ENCODE results near the gene HNF1A. TPM values are rescaled to one million over a fixed set of nuclear protein-coding genes. Genes with fewer than 3 reads are reported as not detected.

HNF1A gene
- total and polyA plus RNA-seq, 9 of the 15 experiments (the other 6 are each of a cell fraction or from before 2014, with no cell fraction given): not detected

DNA sequence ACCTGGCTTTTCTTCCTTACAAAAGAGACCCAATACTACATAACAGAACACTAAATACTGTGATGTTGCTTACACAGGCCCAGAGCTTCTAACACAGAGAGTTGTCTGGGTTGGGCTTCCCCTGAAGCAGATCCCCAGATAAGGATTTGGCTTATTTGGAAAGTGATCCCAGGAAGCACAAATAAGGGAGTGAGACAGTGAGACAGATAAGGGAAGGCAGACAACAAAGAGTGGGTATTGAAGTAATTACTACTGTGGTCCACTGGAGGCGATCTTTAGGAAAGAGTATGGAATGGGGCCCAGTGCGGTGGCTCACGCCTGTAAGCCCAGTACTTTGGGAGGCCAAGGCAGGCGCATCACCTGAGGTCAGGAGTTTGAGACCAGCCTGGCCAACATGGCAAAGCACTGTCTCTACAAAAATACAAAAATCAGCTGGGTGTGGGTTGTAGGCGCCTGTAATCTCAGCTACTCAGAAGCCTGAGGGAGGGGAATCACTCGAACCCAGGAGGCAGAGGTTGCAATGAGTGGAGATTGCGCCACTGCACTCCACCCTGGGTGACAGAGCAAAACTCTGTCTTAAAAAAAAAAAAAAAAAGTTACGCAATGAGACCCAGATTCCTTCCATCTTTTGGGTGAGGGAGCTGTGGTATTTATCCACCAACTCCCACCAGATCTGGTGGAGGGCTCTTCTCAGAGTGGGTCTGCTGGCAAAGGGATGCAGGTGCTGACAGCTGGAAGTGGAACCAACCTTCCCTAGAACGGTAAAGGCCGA, 48.1 kb downstream of the HNF1A start (continued):
- TF ChIP-seq ZC3H4 (CRISPR knock-in tag; IDR thresholded peaks at IDR 0.05; ENCODE audit: borderline replicate concordance) (no peak), TBP (optimal IDR thresholded peaks at IDR 0.05; ENCODE audit: low read depth, low read length) (no peak), HDAC8 (tag; IDR thresholded peaks at IDR 0.05) (no peak), CTBP1 (IDR thresholded peaks at IDR 0.05; ENCODE audit: borderline replicate concordance) (peak; percentile 56; the same call in 1 of the 2 replicates), ZNF274 (IDR thresholded peaks at IDR 0.05; ENCODE audit: borderline replicate concordance, low read depth, low read length) (no peak), RNF2 (IDR thresholded peaks at IDR 0.05) (no peak), ZNF324 (CRISPR knock-in tag; IDR thresholded peaks at IDR 0.05) (no peak), CBFA2T2 (conservative IDR thresholded peaks at IDR 0.05) (no peak), CCNT2 (IDR thresholded peaks at IDR 0.05; ENCODE audit: borderline replicate concordance, extremely low read depth, insufficient read length, low read depth, low read length) (no peak), ZEB2 (IDR thresholded peaks at IDR 0.05) (no peak), MCM5 (IDR thresholded peaks at IDR 0.05; ENCODE audit: low read depth) (no peak), ZNF384 (IDR thresholded peaks at IDR 0.05; ENCODE audit: low read depth, low read length) (peak; percentile 70), ETV5 (CRISPR knock-in tag; IDR thresholded peaks at IDR 0.05; ENCODE audit: low read depth) (no peak), TFAM (CRISPR knock-in tag; conservative IDR thresholded peaks at IDR 0.05) (no peak), SMAD3 (CRISPR knock-in tag; conservative IDR thresholded peaks at IDR 0.05) (no peak), MYC (IDR thresholded peaks at IDR 0.05; ENCODE audit: low read depth, low read length) (no peak), MYC (CRISPR knock-in tag; IDR thresholded peaks at IDR 0.05; ENCODE audit: borderline replicate concordance, low read depth) (no peak), SRSF9 (IDR thresholded peaks at IDR 0.05; ENCODE audit: borderline replicate concordance, low read depth, low read length) (no peak), ZFP36 (IDR thresholded peaks at IDR 0.05; ENCODE audit: low read depth, low read length, partially characterized antibody) (peak; percentile 59), SP2 (IDR thresholded peaks at IDR 0.05; ENCODE audit: extremely low read depth, low read depth, low read length, poor library complexity, severe bottlenecking) (no peak)
- TF ChIP-seq, protein P1, sequence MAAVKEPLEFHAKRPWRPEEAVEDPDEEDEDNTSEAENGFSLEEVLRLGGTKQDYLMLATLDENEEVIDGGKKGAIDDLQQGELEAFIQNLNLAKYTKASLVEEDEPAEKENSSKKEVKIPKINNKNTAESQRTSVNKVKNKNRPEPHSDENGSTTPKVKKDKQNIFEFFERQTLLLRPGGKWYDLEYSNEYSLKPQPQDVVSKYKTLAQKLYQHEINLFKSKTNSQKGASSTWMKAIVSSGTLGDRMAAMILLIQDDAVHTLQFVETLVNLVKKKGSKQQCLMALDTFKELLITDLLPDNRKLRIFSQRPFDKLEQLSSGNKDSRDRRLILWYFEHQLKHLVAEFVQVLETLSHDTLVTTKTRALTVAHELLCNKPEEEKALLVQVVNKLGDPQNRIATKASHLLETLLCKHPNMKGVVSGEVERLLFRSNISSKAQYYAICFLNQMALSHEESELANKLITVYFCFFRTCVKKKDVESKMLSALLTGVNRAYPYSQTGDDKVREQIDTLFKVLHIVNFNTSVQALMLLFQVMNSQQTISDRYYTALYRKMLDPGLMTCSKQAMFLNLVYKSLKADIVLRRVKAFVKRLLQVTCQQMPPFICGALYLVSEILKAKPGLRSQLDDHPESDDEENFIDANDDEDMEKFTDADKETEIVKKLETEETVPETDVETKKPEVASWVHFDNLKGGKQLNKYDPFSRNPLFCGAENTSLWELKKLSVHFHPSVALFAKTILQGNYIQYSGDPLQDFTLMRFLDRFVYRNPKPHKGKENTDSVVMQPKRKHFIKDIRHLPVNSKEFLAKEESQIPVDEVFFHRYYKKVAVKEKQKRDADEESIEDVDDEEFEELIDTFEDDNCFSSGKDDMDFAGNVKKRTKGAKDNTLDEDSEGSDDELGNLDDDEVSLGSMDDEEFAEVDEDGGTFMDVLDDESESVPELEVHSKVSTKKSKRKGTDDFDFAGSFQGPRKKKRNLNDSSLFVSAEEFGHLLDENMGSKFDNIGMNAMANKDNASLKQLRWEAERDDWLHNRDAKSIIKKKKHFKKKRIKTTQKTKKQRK (IDR thresholded peaks at IDR 0.05; ENCODE audit: borderline replicate concordance, low read depth, low read length): no peak
- TF ChIP-seq, protein P2, sequence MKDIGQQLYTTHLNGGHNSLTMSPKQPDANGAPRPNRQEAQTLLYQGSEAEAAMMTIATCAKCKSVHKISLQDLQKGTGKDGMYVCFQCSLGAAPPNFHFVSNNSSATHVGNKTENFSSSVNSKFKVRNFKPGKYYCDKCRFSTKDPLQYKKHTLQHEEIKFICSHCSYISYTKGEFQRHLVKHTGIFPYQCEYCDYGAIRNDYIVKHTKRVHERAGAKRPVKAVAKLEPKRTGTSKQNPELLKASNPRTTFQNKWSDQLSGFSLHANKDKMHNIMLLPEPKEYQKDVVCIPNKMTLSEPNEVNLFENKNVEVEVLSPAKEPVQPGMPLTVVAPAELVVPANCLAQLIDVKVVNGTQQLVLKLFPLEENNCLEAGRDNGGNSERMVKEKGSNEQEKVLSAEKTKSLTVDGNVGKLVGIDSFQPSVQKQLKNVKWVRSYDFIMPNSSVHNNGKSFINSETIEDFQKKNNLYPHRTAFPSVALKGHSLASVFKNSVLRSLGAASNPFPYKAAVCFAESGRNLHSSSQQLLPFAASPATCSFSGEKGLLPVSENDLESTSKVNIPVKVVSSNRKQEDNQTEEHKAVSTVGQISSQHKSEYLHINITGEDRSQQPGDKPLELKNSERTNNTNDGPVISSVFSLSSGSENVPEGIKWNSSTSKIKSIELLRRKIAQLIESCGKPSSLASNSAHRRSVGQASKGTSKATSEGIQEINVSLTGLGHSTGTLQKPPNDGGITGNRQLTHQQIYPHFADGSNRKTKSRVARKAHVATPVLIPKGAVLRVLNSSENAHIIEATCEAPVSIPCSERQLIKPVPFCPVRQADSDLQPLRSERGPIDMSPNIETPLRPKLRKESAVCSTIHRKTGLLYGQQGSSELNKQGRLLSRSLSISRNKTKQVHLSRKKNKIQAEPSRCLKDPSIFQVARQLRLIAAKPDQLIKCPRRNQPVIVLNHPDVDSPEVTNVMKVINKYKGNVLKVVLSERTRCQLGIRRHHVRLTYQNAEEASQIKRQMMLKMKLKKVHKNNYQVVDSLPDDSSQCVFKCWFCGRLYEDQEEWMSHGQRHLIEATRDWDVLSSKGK (CRISPR knock-in tag; IDR thresholded peaks at IDR 0.05): no peak

All from K562 (cell line).